ENCODE measurements around the gene RNF44. TPM values are rescaled to one million over a fixed set of nuclear protein-coding genes. Genes with fewer than 3 reads are reported as not detected.

The RNF44 gene
- total RNA-seq, 1 donor from 2014 or later, result 53.0 TPM

GRCh38 chr5:176538989-176539384 lies 1.8 kb upstream of the RNF44 start:
- H3K27me3 Mint-ChIP-seq (ENCODE audit: unreplicated experiment), result no peaks in the 10 kb centered on the region
- no peak for DNase-seq (ENCODE audit: extremely low spot score, unreplicated experiment)
- H3K4me3 Mint-ChIP-seq (ENCODE audit: unreplicated experiment), result no peak overlapping the region
- no peaks in the 10 kb centered on the region for H3K9me3 Mint-ChIP-seq (ENCODE audit: unreplicated experiment)
- no peak for TF ChIP-seq CTCF (IDR thresholded peaks at IDR 0.05)
- H3K36me3 Mint-ChIP-seq (ENCODE audit: unreplicated experiment), result no peaks in the 10 kb centered on the region
- peaks cover 50% of the 10 kb centered on the region for H3K4me1 Mint-ChIP-seq (ENCODE audit: unreplicated experiment)
- H3K27ac Mint-ChIP-seq (ENCODE audit: unreplicated experiment), result no peak overlapping the region

- TF ChIP-seq CTCF (IDR thresholded peaks at IDR 0.05), result no peak
- Mint-ChIP-seq H3K27me3 (ENCODE audit: unreplicated experiment) (no peaks in the 10 kb centered on the region), H3K4me1 (ENCODE audit: unreplicated experiment) (peaks cover 52% of the 10 kb centered on the region), H3K36me3 (ENCODE audit: unreplicated experiment) (no peaks in the 10 kb centered on the region), H3K27ac (ENCODE audit: unreplicated experiment) (peak overlapping the region; percentile 98), H3K4me3 (ENCODE audit: unreplicated experiment) (peak overlapping the region; percentile 97), H3K9me3 (ENCODE audit: unreplicated experiment) (no peaks in the 10 kb centered on the region)
- DNase-seq (ENCODE audit: extremely low spot score, unreplicated experiment), result no peak
These were observed 1.2 kb upstream of the RNF44 start for GRCh38 chr5:176538230-176538988.

- no peaks in the 10 kb centered on the region for H3K36me3 Mint-ChIP-seq (ENCODE audit: unreplicated experiment)
- TF ChIP-seq CTCF (IDR thresholded peaks at IDR 0.05), result no peak
- DNase-seq (ENCODE audit: extremely low spot score, unreplicated experiment), result peak; percentile 99
- no peaks in the 10 kb centered on the region for H3K27me3 Mint-ChIP-seq (ENCODE audit: unreplicated experiment)
- no peaks in the 10 kb centered on the region for H3K9me3 Mint-ChIP-seq (ENCODE audit: unreplicated experiment)
- H3K4me3 Mint-ChIP-seq (ENCODE audit: unreplicated experiment), result peak overlapping the region; percentile 97
- peaks cover 56% of the 10 kb centered on the region for H3K4me1 Mint-ChIP-seq (ENCODE audit: unreplicated experiment)
- peak overlapping the region; percentile 98 for H3K27ac Mint-ChIP-seq (ENCODE audit: unreplicated experiment)
These were observed 490 bp upstream of the RNF44 start for GRCh38 chr5:176537554-176538229.

- H3K9me3 Mint-ChIP-seq (ENCODE audit: unreplicated experiment), result no peaks in the 10 kb centered on the region
- peak overlapping the region; percentile 98 for H3K27ac Mint-ChIP-seq (ENCODE audit: unreplicated experiment)
- H3K36me3 Mint-ChIP-seq (ENCODE audit: unreplicated experiment), result peaks cover under 1% of the 10 kb centered on the region
- DNase-seq (ENCODE audit: extremely low spot score, unreplicated experiment), result peak; percentile 88
- no peaks in the 10 kb centered on the region for H3K27me3 Mint-ChIP-seq (ENCODE audit: unreplicated experiment)
- H3K4me1 Mint-ChIP-seq (ENCODE audit: unreplicated experiment), result peaks cover 45% of the 10 kb centered on the region
- peak overlapping the region; percentile 97 for H3K4me3 Mint-ChIP-seq (ENCODE audit: unreplicated experiment)
- no peak for TF ChIP-seq CTCF (IDR thresholded peaks at IDR 0.05)
These were observed 885 bp downstream of the RNF44 start for GRCh38 chr5:176536132-176536901.

Data from osteocyte (in vitro differentiated cells).